GM21619 (cell line): ENCODE measurements around the gene OVOL3.

Source experiments
- ATAC-seq: cut with Tn5 transposase; IDR thresholded peaks from one replicate; pipeline ENCODE4 v1.9.1; 2021; ENCODE audit not compliant: unreplicated experiment

Gene OVOL3

DNA sequence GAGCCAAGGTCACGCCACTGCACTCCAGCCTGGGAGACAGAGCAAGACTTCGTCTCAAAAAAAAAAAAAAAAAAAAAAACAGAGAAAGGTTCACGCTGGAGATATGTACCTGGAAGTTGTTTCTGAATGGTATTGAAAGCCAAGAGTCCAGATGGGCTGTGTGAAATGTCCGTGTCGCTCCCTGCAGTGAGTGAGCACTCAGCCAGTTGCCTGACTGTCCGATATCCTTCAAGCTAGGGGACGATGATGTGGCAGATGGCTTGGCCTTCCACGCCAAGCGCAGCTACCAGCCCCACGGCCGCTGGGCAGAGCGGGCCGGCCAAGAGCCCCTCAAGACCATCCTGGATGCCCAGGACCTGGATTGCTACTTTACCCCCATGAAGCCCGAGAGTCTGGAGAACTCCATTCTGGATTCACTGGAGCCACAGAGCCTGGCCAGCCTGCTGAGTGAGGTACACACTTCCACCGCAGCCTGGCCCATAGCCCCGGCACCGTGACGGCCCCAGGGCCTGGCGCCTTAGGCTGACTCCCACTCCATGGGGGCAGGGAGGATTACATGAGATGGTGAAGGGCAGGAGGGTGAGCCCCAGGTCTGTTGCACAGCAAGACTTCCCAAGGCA is 11.7 kb upstream of the OVOL3 start:
- no peak for ATAC-seq

DNA sequence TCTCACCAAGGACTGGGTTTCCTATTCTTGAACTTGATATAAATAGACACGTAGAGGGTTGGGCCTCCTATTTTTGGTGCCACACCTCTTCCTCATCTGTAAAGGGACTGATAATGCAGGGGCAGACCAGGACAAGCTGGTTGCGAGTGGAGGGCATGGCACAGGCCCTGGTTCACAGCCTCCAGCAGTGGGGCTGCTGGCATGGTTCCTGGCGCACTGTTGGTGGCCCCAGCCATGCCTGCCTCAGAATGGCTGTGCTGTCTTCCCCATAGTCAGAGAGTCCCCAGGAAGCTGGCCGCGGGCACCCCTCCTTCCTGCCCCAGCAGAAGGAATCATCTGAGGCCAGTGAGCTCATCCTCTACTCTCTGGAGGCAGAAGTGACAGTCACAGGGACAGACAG is 10.5 kb upstream of the OVOL3 start:
- no peak for ATAC-seq

DNA sequence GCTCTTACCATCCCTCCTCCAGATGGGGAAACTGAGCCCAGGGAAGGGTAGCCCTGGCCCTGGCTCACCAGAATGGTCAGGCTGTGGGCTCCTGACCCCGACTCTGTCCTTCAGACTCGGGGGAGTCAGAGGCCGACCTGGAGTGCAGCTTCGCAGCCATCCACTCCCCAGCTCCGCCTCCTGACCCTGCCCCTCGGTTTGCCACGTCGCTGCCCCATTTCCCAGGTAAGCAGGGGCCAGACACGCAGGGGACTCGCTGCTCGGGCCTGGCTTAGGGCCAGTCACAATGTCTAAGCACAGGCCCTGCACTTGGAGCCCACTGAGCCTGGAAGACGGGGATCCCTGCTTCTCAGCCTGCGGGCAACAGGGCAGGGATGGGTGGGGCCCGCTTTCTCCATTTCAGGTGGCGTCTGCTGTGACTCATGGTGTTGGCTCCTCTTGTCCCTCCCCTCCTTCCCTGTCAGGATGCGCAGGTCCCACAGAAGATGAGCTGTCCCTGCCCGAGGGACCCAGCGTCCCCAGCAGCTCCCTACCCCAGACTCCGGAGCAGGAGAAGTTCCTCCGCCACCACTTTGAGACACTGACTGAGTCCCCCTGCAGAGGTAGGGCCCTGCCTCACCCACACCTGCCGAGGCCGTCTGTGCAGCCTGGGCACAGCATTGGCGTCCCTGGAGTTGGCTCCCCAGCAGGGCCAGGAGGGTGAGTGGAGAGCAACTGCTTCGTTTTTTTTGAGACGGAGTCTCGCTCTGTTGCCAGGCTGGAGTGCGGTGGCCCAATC is 9.2 kb upstream of the OVOL3 start:
- no peak for ATAC-seq

DNA sequence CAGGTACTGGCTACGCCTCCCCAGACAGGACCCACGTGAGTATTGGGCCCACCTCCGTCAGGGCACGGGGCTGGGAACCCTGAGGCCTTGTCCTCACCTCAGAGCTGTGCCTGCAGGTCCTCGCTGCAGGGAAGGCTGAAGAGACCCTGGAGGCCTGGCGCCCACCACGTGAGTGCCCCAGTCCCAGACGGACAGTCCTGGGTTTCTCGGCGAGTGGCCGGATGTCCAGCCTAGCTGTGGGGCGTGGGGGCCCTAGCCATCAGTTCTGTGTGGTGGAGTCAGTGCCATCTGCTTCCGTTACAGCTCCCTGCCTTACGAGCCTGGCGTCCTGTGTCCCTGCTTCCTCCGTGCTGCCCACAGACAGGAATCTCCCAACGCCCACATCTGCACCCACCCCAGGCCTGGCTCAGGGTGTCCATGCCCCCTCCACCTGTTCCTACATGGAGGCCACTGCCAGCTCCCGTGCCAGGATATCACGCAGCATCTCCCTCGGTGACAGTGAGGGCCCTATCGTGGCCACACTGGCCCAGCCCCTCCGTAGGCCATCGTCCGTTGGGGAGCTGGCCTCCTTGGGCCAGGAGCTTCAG is 7.8 kb upstream of the OVOL3 start:
- no peak for ATAC-seq

DNA sequence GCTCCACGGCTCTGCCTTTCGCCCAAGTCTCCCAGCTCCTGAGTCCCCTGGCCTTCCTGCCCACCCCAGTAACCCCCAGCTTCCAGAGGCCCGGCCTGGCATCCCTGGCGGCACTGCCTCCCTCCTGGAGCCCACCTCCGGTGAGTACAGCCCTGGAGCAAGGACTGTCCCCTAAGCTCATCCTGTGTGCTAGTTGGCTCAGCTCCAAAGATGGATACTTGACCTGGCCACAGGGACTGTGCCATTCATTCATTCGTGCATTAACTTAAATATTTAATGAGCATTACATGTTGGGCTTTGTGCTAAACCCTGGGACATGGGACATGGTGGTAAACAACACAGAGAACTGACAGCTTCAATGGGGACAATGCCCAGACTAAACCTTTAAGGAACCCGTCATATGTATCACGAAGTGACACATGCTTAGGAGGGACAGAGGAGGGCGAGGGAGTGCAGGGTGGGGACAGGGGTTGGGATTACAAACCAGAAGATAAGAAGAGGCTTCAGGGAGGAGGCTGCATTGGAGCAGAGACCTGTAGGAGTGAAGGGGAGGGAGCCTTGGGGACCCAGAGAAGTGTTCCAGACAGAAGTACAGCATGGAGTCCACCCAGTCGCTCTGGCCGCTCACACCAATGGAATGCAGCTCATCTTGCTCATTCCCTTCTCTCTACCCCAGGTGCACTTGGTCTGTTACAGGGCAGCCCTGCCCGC is 6.9 kb upstream of the OVOL3 start:
- no peak for ATAC-seq

DNA sequence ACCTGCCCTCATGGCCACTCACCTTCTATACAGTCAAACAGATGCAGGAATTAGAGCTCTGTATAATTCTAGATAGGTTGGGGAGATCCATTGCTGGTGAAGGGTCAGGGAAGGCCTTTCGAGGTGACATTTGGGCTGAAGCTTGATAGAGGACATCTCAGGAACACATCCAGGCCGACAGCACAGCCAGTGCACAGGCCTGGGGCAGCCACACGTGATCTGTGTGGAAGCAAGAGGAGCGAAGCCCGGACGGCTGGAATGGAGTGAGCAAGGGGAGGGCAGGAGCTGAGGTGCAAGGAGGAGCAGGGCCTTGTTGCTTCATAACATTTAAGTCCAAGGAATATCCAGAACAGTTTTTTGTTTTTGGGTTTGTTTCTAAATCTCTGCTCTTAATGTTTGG is 4.5 kb upstream of the OVOL3 start:
- no peak for ATAC-seq

DNA sequence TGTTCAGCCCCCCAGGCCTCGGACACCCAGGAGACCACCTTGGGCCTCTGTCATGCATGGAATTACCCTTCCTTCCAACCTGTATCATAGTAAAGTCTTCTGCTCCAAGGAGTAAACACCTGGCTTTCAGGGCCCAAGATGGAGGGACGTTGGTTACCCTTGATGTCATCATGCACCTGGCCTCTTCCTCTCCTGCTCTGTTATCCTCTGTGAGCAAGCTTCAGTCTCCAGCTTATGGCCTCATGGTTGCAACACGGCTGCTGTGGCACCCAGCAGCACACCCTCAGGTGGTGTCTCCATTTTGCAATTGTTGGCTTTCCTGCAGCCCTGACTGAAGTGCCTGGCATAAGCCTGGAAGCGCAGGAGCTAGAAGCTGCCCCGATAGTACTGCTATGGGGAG is 4.0 kb upstream of the OVOL3 start:
- ATAC-seq = no peak

DNA sequence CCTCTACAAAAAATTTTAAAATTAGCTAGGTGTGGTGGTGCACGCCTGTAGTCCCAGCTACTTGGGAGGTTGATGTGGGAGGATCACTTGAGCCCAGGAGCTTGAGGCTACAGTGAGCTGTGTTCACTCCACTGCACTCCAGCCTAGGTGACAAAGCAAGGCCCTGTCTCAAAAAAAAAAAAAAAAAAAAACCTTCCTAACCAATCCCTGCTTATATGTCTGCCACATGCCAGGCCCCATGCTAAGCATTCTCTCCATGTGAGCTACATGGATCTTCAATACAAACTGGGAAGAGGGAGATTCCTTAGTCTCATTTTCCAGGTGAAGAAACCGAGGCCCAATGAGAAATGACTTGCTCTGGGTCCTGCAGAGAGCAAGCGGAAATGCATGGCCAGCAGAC is 2.3 kb upstream of the OVOL3 start:
- ATAC-seq = no peak

DNA sequence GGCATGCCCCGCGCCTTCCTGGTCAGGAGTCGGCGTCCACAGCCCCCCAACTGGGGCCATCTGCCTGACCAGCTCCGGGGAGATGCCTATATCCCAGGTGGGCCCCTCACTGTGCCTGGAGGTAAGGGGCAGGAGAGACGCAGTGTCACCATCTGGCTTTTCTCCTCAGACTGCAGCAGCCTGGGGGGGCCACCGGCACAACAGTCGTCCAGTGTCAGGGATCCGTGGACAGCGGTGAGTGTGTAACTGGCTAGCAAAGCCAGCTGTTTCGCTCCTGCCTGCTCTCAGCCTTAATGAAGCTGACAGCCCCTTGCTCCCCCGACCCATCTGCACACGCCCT is 227 bp downstream of the OVOL3 start:
- ATAC-seq = no peak

DNA sequence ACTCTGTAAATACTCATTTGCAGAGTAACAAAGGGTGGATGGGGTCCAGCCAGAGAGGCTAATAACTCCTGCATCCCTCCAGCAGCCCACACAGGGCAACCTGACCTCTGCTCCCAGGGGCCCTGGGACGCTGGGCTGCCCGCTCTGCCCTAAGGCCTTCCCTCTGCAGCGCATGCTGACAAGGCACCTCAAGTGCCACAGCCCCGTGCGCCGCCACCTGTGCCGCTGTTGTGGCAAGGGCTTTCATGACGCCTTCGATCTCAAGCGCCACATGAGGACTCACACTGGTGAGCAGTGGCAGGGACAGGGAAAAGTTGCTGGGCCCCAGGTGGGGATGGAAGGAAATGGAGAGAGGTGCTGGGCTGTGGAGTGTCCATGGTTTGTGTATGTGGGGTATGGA is 1.7 kb downstream of the OVOL3 start:
- no peak for ATAC-seq

DNA sequence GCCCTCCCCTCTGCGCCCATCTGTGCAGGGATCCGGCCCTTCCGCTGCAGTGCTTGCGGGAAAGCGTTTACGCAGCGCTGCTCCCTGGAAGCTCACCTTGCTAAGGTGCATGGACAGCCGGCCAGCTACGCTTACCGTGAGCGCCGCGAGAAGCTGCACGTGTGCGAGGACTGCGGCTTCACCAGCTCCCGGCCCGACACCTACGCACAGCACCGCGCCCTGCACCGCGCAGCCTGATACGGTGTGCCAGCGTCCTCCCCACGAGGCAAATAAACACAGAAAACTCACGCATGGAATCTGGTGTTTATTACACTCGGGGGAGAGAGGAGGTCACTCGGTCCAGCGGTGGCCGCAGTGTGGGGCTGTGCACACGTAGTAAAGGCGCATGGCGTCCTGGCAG is 2.5 kb downstream of the OVOL3 start:
- no peak for ATAC-seq

DNA sequence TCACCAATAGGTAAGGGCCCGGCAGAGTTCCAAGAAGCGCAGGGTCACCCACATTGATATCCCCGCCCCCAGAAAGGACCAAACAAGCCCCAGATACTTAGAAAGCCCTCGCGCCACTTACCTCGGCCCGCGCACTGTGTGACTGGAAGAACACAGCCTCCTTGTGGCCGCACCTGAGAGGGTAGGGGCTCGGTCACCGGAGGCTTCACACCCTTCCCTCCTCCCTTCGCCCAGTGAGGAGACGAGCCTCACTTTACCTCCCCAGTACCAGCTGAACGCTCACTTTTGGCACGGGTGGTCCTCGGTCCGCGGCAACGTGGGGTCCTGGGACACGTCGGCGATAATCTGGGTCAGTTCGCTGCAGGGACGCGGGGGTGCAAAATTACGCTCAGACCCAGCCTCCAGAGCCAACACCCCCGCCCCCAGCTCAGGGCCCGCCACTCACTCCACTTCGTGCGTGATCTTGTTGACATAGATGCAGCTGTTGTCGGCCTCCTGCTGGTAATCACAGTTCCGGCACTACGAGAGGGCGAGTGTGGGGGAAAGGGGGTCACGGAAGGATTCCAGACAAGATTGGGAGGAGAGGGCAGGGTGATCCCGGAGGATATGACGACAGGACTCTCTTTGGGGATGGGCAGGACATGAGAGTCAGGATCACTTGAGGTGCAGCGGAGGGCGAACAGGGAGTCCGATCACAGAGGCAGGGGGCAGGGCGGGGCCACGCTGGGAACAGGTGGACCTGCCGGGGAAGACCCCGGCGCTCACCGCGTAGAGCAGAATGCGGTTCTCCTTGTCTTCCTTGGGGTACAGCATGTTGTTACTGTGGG is 3.2 kb downstream of the OVOL3 start:
- no peak for ATAC-seq

DNA sequence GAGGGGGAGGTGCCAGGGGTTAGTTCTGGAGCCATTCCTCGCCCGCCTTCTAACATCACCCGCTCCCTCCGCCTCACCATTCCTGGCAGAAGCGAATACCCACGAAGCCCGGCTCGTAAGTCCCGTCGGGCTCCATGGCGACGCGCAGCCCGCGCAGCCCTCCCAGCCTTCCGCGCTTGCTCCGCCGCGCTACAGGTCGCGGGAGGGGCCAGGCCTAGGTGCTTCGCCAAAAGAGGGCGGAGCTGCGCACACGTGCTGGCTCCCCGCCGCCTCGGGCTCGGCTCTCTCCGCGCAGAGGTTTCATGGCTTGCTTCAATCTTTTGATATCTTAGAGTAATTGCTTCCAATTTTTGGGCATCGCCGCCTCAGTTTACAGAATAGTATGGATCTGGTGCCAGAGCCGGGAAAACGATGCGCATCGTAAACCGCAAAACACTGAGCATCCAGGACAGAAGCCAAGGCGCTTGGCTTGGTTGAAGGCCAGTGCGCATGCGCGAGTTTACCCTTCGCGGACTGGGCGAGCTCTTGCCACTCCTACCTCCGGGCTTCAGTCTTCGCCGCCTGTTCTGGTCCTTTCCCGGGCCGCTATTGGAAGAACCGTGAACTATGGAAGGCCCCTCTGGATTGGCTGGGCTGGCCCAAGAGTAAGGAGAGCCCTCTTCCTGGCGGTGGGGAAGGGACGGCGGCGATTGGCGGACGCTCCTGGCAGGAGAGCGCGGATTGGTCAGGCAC is 3.9 kb downstream of the OVOL3 start, which contains the start of gene POLR2I:
TSS of gene POLR2I (minus strand) at position 155 of the 732 bp plus-strand sequence. CDS start at position 136, 19 bp downstream.
- ATAC-seq = peak; percentile 72

DNA sequence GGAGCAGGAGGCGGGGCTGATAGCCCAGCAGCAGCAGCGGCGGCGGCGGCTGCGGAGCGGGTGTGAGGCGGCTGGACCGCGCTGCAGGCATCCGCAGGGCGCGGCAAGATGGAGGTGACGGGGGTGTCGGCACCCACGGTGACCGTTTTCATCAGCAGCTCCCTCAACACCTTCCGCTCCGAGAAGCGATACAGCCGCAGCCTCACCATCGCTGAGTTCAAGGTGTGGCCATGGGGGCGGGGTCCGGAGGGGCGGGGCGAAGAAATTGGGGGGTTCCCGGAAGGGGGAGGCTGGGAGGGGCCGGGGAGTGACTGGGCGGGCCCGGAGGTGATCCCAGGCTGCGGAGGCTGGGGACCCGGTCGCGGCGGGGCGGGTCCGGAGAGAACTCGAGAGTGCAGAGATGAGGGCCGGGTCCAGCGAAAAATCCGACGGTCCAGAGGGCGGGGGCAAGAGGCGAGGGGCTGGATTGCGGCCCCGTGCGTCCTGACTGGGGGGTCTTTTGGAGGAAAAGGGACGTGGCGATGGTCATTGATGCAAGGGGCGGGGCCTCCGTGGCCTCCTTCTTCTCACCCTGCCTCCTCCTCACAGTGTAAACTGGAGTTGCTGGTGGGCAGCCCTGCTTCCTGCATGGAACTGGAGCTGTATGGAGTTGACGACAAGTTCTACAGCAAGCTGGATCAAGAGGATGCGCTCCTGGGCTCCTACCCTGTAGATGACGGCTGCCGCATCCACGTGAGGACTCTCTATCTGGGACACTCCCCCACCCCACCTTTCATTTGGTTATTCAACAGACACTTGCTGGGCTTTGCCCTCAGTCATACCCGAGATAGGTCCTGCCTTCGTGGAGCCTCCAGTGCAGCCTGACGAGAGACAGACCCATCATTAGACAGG is 4.8 kb downstream of the OVOL3 start, which contains the start of gene TBCB:
TSS of gene TBCB (plus strand) at position 16 of the 891 bp plus-strand sequence. CDS start at position 109, 93 bp downstream.
- peak; percentile 1 for ATAC-seq

DNA sequence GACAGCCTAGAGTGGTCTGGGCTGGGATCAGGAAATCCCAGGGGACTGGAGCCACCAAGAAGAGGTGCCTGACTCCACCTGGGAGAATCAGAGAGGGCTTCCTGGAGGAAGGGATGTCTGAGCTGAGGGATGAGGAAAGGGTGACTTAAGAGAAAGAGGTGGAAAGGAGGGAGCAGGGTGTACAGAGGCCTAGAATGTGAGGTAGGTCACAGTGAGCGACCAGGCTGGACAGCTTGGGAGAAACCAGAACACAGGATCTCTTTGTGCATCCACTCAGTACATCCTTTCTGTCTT is 5.3 kb downstream of the OVOL3 start:
- ATAC-seq = no peak

DNA sequence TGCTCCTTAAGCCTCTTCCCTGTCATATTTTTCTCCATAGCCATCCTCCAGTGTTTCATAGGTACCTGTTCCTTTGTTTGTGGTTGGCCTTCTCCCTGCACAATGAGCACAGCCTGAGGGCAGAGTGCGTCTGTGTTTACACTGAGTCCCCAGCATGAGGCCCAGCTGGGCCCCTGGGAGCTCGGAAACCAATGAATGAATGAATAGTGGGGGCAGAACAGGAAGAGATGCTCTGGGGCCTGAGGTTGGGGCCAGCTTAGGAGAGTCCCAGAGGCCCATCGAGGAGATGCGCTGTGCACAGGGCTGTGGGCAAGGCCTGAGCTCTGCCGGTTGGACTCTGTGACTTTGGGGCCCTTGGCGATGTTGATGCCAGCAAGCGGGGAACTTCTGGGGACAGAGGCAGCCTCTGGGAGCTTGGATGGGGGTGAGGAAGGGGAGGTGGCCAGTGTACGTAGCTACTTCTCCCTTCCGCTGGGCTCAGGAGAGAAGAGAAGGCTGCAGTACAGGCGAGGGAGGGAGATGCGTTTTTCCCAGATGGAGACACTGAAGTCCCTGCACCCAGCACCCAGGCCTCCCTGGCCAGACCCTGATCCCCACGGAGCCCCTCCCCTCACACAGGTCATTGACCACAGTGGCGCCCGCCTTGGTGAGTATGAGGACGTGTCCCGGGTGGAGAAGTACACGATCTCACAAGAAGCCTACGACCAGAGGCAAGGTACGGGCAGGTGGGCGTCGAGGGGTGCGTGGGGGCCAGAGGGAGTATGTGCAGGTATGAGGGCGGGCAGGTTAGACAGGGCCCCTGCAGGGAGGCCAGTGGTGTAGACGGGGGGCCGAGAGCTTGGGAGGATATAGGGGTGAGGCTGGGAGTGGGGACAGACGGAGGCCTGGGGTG is 9.4 kb downstream of the OVOL3 start:
- no peak for ATAC-seq

DNA sequence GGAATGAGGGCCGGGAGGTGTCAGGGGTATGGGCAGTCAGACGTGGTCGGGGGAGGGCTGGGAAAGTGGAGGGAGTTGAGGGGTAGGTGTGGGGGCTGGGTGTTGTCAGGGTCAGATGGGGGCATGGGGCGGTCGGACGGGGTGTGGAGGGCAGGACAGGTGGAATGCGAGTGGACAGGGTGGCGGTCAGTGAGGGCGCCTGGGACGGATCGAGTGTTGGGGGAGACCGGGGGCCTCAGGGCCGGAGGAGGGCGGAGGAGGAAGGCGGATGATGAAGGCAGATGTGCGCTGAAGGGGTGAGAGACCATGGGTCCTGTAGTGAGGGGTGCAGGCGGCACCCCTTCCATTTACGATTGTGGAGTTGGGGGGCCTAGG is 10.0 kb downstream of the OVOL3 start:
- no peak for ATAC-seq

DNA sequence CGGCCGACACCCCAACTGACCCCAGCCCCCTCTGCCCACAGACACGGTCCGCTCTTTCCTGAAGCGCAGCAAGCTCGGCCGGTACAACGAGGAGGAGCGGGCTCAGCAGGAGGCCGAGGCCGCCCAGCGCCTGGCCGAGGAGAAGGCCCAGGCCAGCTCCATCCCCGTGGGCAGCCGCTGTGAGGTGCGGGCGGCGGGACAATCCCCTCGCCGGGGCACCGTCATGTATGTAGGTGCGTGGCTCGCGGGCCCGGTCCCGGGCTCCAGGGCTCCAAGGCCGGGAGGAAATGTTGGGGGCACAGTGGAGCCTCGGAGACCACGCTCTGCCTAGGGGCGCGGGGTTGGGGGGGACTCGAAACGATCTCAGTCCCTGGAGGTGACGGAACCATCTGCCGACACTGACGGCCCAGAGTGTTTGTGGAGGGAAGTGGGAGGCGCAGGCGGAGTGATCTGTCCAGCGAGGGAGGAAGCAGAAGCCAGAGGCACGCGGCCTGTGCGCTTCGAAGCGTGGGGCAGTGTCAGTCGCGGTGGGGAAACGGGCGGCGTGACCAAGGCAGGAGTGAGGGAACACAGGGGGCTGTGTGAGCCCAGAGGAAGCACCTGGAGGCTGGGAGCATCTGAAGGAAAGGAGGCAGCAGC is 10.7 kb downstream of the OVOL3 start:
- ATAC-seq = no peak
